Activated B cell treated with CpG ODN at 0.5 μM for 24 hours (primary cell): ENCODE data around the gene ATF6. TPM values are rescaled to one million over a fixed set of nuclear protein-coding genes. Genes with fewer than 3 reads are reported as not detected.

Source experiments
- ATAC-seq: fragments of 200-7000 bp; cut with Tn5 transposase; one replicate; pipeline ENCODE4 v1.10.0; 2021; ENCODE audit warnings: low read depth, mild to moderate bottlenecking, moderate library complexity
- CTCF ChIA-PET: fragments of 350-600 bp; sonication (Branson Sonifier 250); formaldehyde crosslinking; loops from one replicate; lab custom pipeline; 2021; ENCODE audit warnings: antibody characterized with exemption; lab: Charles Lee
- POLR2A ChIA-PET: fragments of 350-600 bp; sonication (Branson Sonifier 250); formaldehyde crosslinking; loops from one replicate; lab custom pipeline; 2021; ENCODE audit warnings: antibody characterized with exemption; lab: Charles Lee
- DNase-seq: peaks from one replicate; pipeline ENCODE4 v3.0.0; 2022
- H3K27ac Mint-ChIP-seq: one replicate; pipeline ENCODE4 v1.8.0; 2020; ENCODE audit warnings: mixed read lengths
- H3K27me3 Mint-ChIP-seq: one replicate; pipeline ENCODE4 v1.8.0; 2021; ENCODE audit warnings: mixed read lengths
- H3K36me3 Mint-ChIP-seq: one replicate; pipeline ENCODE4 v1.8.0; 2021; ENCODE audit warnings: low read depth, mixed read lengths
- H3K4me1 Mint-ChIP-seq: one replicate; pipeline ENCODE4 v1.8.0; 2021; ENCODE audit warnings: mixed read lengths
- H3K4me3 Mint-ChIP-seq: one replicate; pipeline ENCODE4 v1.8.0; 2020; ENCODE audit warnings: mild to moderate bottlenecking, mixed read lengths
- H3K9me3 Mint-ChIP-seq: one replicate; pipeline ENCODE4 v1.8.0; 2020; ENCODE audit warnings: mixed read lengths
- CTCF ChIP-seq: fragments of 200-600 bp; IDR thresholded peaks from one replicate; pipeline ENCODE4 v1.8.0; 2022; ENCODE audit warnings: antibody characterized with exemption, mild to moderate bottlenecking
- intact Hi-C: fragments of 100-400 bp; cut with micrococcal nuclease; formaldehyde crosslinking; loops from one replicate; pipeline ENCODE4 v1.15.1; 2024
- total RNA-seq: library from RNA; stranded (reverse); gene quantifications from 2 replicates; pipeline ENCODE4 v1.2.3, GENCODE V29; 2022

Gene ATF6
- total RNA-seq, 1 donor from 2014 or later = 24.6 TPM

GRCh38 chr1:161951646-161952045, 185.5 kb downstream of the ATF6 start:
- no peak overlapping the region for H3K4me3 Mint-ChIP-seq
- H3K9me3 Mint-ChIP-seq = no peaks in the 10 kb centered on the region
- H3K36me3 Mint-ChIP-seq = peaks cover 40% of the 10 kb centered on the region
- ATAC-seq (no peak), DNase-seq (no peak)
- intact Hi-C loops = no loop called here
- no peaks in the 10 kb centered on the region for H3K27me3 Mint-ChIP-seq
- H3K27ac Mint-ChIP-seq = no peak overlapping the region
- H3K4me1 Mint-ChIP-seq = peaks cover 6% of the 10 kb centered on the region
- ChIA-PET POLR2A (no interaction called here), CTCF (no interaction called here)
- TF ChIP-seq CTCF = no peak

GRCh38 chr1:161952607-161953172, 186.6 kb downstream of the ATF6 start:
- POLR2A ChIA-PET = no interaction called here
- H3K4me3 Mint-ChIP-seq = no peak overlapping the region
- CTCF ChIA-PET = no interaction called here
- no peaks in the 10 kb centered on the region for H3K27me3 Mint-ChIP-seq
- intact Hi-C loops = no loop called here
- no peak for ATAC-seq
- TF ChIP-seq CTCF = no peak
- no peak for DNase-seq
- no peaks in the 10 kb centered on the region for H3K9me3 Mint-ChIP-seq
- H3K36me3 Mint-ChIP-seq = peaks cover 44% of the 10 kb centered on the region
- H3K4me1 Mint-ChIP-seq = peaks cover 6% of the 10 kb centered on the region
- no peak overlapping the region for H3K27ac Mint-ChIP-seq

GRCh38 chr1:161953256-161953920, 187.3 kb downstream of the ATF6 start:
- H3K27ac Mint-ChIP-seq = no peak overlapping the region
- POLR2A ChIA-PET = no interaction called here

GRCh38 chr1:161954050-161954449, 187.9 kb downstream of the ATF6 start:
- Mint-ChIP-seq H3K36me3 (peaks cover 54% of the 10 kb centered on the region), H3K4me1 (peaks cover 6% of the 10 kb centered on the region), H3K27ac (no peak overlapping the region), H3K27me3 (no peaks in the 10 kb centered on the region), H3K9me3 (no peaks in the 10 kb centered on the region), H3K4me3 (no peak overlapping the region)
- ATAC-seq = no peak
- ChIA-PET CTCF (no interaction called here), POLR2A (no interaction called here)
- intact Hi-C loops = no loop called here
- TF ChIP-seq CTCF = no peak
- DNase-seq = no peak

More at GRCh38 chr1:161953256-161953920, 187.3 kb downstream of the ATF6 start:
- intact Hi-C loops = no loop called here
- CTCF ChIA-PET = no interaction called here
- Mint-ChIP-seq H3K4me1 (peaks cover 6% of the 10 kb centered on the region), H3K27me3 (no peaks in the 10 kb centered on the region), H3K4me3 (no peak overlapping the region), H3K9me3 (no peaks in the 10 kb centered on the region), H3K36me3 (peaks cover 48% of the 10 kb centered on the region)
- DNase-seq (no peak), ATAC-seq (no peak)
- no peak for TF ChIP-seq CTCF

GRCh38 chr1:161954466-161954865, 188.3 kb downstream of the ATF6 start:
- intact Hi-C loops = no loop called here
- Mint-ChIP-seq H3K27ac (no peak overlapping the region), H3K4me3 (no peak overlapping the region)

More at GRCh38 chr1:161954466-161954865, 188.3 kb downstream of the ATF6 start:
- no peak for TF ChIP-seq CTCF
- ATAC-seq = no peak
- Mint-ChIP-seq H3K4me1 (peaks cover 6% of the 10 kb centered on the region), H3K36me3 (peaks cover 55% of the 10 kb centered on the region), H3K9me3 (no peaks in the 10 kb centered on the region), H3K27me3 (no peaks in the 10 kb centered on the region)
- ChIA-PET POLR2A (no interaction called here), CTCF (no interaction called here)
- no peak for DNase-seq
